GM23248 (cell line): ENCODE results near the gene CASTOR1. TPM values are rescaled to one million over a fixed set of nuclear protein-coding genes. Genes with fewer than 3 reads are reported as not detected.

Experiments used
- DNase-seq: peaks from one replicate; pipeline ENCODE4 v3.0.0-alpha.2; 2015
- H2AFZ ChIP-seq: fragments of 200-600 bp; sonication (generic); 2 replicates; pipeline ENCODE4 v1.6.1; 2016; ENCODE audit warnings: antibody characterized with exemption
- H3F3A ChIP-seq: fragments of 200-600 bp; sonication (generic); 2 replicates; pipeline ENCODE4 v1.6.1; 2016; ENCODE audit warnings: mild to moderate bottlenecking, antibody characterized with exemption, mixed run types; ENCODE audit not compliant: insufficient read depth
- H3K27ac ChIP-seq: fragments of 200-600 bp; sonication (generic); 2 replicates; pipeline ENCODE4 v1.5.1; 2016; ENCODE audit warnings: mild to moderate bottlenecking
- H3K27me3 ChIP-seq: fragments of 200-600 bp; sonication (generic); replicated peaks from 2 replicates; pipeline ENCODE4 v1.6.1; 2016; ENCODE audit warnings: mild to moderate bottlenecking; ENCODE audit not compliant: insufficient read depth
- H3K36me3 ChIP-seq: fragments of 200-600 bp; sonication (generic); 2 replicates; pipeline ENCODE4 v1.6.1; 2016; ENCODE audit warnings: low read depth, mild to moderate bottlenecking
- H3K4me1 ChIP-seq: fragments of 200-600 bp; sonication (generic); 2 replicates; pipeline ENCODE4 v1.6.1; 2016; ENCODE audit warnings: mild to moderate bottlenecking; ENCODE audit not compliant: insufficient read depth
- H3K4me2 ChIP-seq: fragments of 200-600 bp; sonication (generic); one replicate; pipeline ENCODE4 v1.6.1; 2016; ENCODE audit warnings: mild to moderate bottlenecking; ENCODE audit not compliant: unreplicated experiment
- H3K4me3 ChIP-seq: fragments of 200-600 bp; sonication (generic); 2 replicates; pipeline ENCODE4 v1.5.1; 2016; ENCODE audit warnings: mild to moderate bottlenecking
- H3K79me2 ChIP-seq: fragments of 200-600 bp; sonication (generic); 2 replicates; pipeline ENCODE4 v1.6.1; 2016; ENCODE audit warnings: mild to moderate bottlenecking; ENCODE audit not compliant: insufficient read depth
- H3K9ac ChIP-seq: fragments of 200-600 bp; sonication (generic); 2 replicates; pipeline ENCODE4 v1.6.1; 2016; ENCODE audit warnings: mild to moderate bottlenecking
- H3K9me2 ChIP-seq: fragments of 200-600 bp; sonication (generic); 2 replicates; pipeline ENCODE4 v1.6.1; 2016; ENCODE audit warnings: mixed run types, mild to moderate bottlenecking, moderate library complexity; ENCODE audit not compliant: insufficient read depth
- H3K9me3 ChIP-seq: fragments of 200-600 bp; sonication (generic); one replicate; pipeline ENCODE4 v1.6.1; 2017; ENCODE audit warnings: low read depth
- H4K20me1 ChIP-seq: fragments of 200-600 bp; sonication (generic); 2 replicates; pipeline ENCODE4 v1.6.0; 2016; ENCODE audit not compliant: insufficient read depth
- EZH2 ChIP-seq: fragments of 200-600 bp; sonication (generic); IDR thresholded peaks from 2 replicates; pipeline ENCODE4 v1.6.1; 2018; ENCODE audit warnings: antibody characterized with exemption, mild to moderate bottlenecking; ENCODE audit not compliant: insufficient read depth, poor library complexity, severe bottlenecking
- EZH2phosphoT487 ChIP-seq: fragments of 200-600 bp; sonication (generic); IDR thresholded peaks from 2 replicates; pipeline ENCODE4 v1.6.1; 2018; ENCODE audit warnings: antibody characterized with exemption, moderate library complexity, mild to moderate bottlenecking, low read depth; ENCODE audit not compliant: insufficient read depth
- WGBS, 2 experiments: methylation state at CpG; one replicate each; pipeline ENCODE4 v1.1.6; 2015 to 2017; ENCODE audit warnings: low lambda C conversion rate in 2 of 2, low coverage in 1 of 2; ENCODE audit errors: missing lambda C conversion rate in 2 of 2; 5-methylcytosine and 5-hydroxymethylcytosine counted together
- in situ Hi-C: fragments of 300-500 bp; cut with MboI; formaldehyde crosslinking; loops from 2 replicates; pipeline ENCODE4 v1.15.0; 2020
- polyA plus RNA-seq: library from polyadenylated mRNA; unstranded; fragments of >200 nt; fragmentation: Nextera tagmentation; extraction: Ambion mirVana; gene quantifications from 2 replicates; pipeline ENCODE4 v1.2.1, GENCODE V29; 2016
- total RNA-seq: library from RNA; depleted of rRNA; stranded (reverse); fragments of >200 nt; shearing (Covaris generic); gene quantifications from 2 replicates; pipeline ENCODE4 v1.2.3, GENCODE V29; 2014

Gene CASTOR1
- total and polyA plus RNA-seq, 2 experiments from 2014 or later: 8.7 to 13.4 TPM

DNA sequence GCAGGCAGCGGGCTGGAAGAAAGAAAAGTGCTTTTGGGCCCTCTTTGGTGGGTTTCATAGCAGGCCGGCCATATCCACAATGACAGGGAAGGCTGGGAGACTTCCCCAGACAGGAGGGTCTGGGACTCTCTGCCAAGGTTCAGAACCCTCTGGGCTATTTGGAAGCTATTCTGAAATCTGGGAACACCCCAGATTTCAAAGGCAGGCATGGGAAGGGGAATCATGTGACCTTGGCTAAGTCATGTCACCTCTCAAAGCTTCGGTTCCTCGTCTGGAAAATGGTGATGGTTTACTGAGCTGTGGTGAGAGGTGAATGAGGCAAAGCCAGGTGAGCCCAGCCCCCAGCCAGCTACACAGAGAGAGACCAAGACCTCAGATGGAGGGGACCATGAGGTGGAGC, 4.6 kb downstream of the CASTOR1 start:
- H3K4me2 ChIP-seq: no peak overlapping the region
- H3F3A ChIP-seq: 0 out of 2 replicates have a peak, but pooled peaks cover 5% of the 10 kb centered on the region
- H3K4me3 ChIP-seq: no peak overlapping the region
- no peaks in the 10 kb centered on the region for H3K79me2 ChIP-seq
- no peak for TF ChIP-seq EZH2phosphoT487
- no peak for TF ChIP-seq EZH2
- peaks cover 17% of the 10 kb centered on the region for H3K4me1 ChIP-seq
- H3K27ac ChIP-seq: no peak overlapping the region
- 95 to 99% methylated on average over 4 of the region's 4 CpGs for WGBS, 2 experiments
- H4K20me1 ChIP-seq: no peaks in the 10 kb centered on the region
- H3K9ac ChIP-seq: no peak overlapping the region
- H3K27me3 ChIP-seq: no peaks in the 10 kb centered on the region
- H3K9me2 ChIP-seq: no peaks in the 10 kb centered on the region
- in situ Hi-C loops: loop anchor here (10.0 kb wide), 1 partner anchor 100 kb away; the partner anchor contains the start of gene RNF215
- H3K9me3 ChIP-seq: no peaks in the 10 kb centered on the region
- DNase-seq: no peak
- no peak overlapping the region for H2AFZ ChIP-seq
- no peaks in the 10 kb centered on the region for H3K36me3 ChIP-seq

DNA sequence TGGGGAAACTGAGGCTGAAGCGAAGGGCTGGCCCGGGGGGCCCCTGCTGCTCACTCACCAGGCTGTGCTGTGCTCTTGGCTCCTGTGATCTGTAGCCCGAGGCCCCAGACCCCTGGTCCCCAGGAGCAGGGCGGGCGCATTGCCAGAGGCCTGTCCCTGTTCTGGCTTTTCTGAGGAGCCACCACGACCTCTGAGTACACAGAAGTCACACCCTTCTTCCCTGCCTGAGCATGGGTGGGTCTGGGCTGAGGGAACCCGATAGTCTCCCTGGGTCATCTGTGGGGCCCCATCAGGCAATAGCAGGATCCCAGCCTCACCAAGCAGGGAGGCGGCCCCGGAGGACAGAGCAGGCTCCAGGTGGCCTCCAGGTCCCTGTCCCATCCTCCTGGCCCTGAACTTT, 5.1 kb downstream of the CASTOR1 start:
- Histone ChIP-seq H3K9me3 (no peaks in the 10 kb centered on the region), H2AFZ (no peak overlapping the region), H3F3A (0 out of 2 replicates have a peak, but pooled peaks cover 7% of the 10 kb centered on the region), H3K9ac (no peak overlapping the region), H3K4me1 (peaks cover 20% of the 10 kb centered on the region), H3K27ac (no peak overlapping the region), H4K20me1 (no peaks in the 10 kb centered on the region), H3K36me3 (no peaks in the 10 kb centered on the region), H3K27me3 (no peaks in the 10 kb centered on the region), H3K79me2 (no peaks in the 10 kb centered on the region), H3K4me2 (no peak overlapping the region), H3K4me3 (no peak overlapping the region), H3K9me2 (no peaks in the 10 kb centered on the region)
- WGBS, 2 experiments: 85 to 89% methylated on average over 8 to 9 of the region's 9 CpGs
- no peak for DNase-seq
- in situ Hi-C loops: loop anchor here (10.0 kb wide), 1 partner anchor 101 kb away; the partner anchor contains the start of gene RNF215
- no peak for TF ChIP-seq EZH2
- TF ChIP-seq EZH2phosphoT487: no peak

DNA sequence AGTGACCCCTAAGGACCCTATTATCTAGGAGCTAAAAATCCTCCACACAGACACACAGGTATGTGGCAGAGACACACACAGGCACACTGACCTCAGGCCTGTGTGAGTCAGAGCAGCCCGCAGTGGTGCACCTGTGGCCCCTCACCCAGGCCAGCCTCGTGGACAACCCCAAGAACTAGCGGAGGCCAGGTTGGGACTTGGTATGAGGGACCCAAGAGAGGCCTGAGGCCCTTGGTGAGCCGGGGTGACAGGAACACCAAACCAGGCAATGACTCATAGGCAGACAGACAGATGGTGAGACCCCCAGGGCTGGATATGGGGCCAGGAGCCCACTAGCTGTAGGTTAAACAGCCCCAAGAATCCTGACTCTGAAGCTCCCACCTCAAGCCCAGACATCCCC, 6.0 kb downstream of the CASTOR1 start:
- 87 to 94% methylated on average over 4 of the region's 4 CpGs for WGBS, 2 experiments
- Histone ChIP-seq H3K9ac (no peak overlapping the region), H3K79me2 (no peaks in the 10 kb centered on the region), H3K9me3 (no peaks in the 10 kb centered on the region), H3K4me2 (no peak overlapping the region), H2AFZ (no peak overlapping the region), H3K27me3 (no peaks in the 10 kb centered on the region), H3K4me1 (peaks cover 24% of the 10 kb centered on the region), H4K20me1 (no peaks in the 10 kb centered on the region), H3K9me2 (no peaks in the 10 kb centered on the region), H3K27ac (no peak overlapping the region), H3K36me3 (no peaks in the 10 kb centered on the region), H3F3A (peaks cover 15% of the 10 kb centered on the region), H3K4me3 (no peak overlapping the region)
- in situ Hi-C loops: loop anchor here (10.0 kb wide), 1 partner anchor 101 kb away; the partner anchor contains the start of gene RNF215
- no peak for DNase-seq
- no peak for TF ChIP-seq EZH2
- TF ChIP-seq EZH2phosphoT487: no peak

DNA sequence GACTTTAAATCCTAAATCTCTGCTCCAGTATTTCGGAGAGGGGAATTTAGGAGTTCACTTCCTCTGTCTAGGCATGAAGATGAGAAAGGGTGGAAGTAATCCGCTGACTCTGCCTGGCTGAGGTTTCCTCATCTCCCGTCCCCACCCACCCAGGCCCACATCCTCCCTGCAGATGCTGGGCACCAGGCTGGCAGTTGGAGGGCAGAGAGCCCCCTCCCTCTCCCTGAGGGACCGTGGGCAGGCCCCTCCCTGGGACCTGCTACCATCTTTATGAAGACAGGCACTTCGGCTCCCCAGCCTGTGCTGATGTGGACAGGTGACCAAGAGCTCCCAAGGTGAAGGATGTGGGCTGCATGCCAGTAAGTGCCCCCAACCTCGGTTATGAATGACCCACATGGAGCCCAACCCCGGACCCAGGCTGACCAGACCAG, 6.7 kb downstream of the CASTOR1 start:
- Histone ChIP-seq H3K27ac (no peak overlapping the region), H3K9ac (no peak overlapping the region), H3K79me2 (no peaks in the 10 kb centered on the region), H3K36me3 (no peaks in the 10 kb centered on the region), H3K9me2 (no peaks in the 10 kb centered on the region), H3F3A (peaks cover 22% of the 10 kb centered on the region), H3K4me3 (no peak overlapping the region), H3K27me3 (no peaks in the 10 kb centered on the region), H3K9me3 (no peaks in the 10 kb centered on the region), H2AFZ (no peak overlapping the region), H3K4me1 (peaks cover 28% of the 10 kb centered on the region), H3K4me2 (no peak overlapping the region), H4K20me1 (no peaks in the 10 kb centered on the region)
- no peak for DNase-seq
- in situ Hi-C loops: loop anchor here (10.0 kb wide), 1 partner anchor 102 kb away; the partner anchor contains the start of gene RNF215
- 84% methylated on average over 7 of the region's 7 CpGs for WGBS, 2 experiments
- no peak for TF ChIP-seq EZH2phosphoT487
- TF ChIP-seq EZH2: no peak
